GM19238 (cell line): ENCODE data around the gene ZNF687.
A peak's percentile ranks its signal among the peaks of the same experiment; 100 is the strongest.

Experiments used
- DNase-seq: peaks from one replicate; pipeline ENCODE4 v3.0.0; 2011; ENCODE audit warnings: low spot score; ENCODE audit not compliant: insufficient read length

Gene ZNF687

GRCh38 chr1:151312826-151313225 lies 30.7 kb downstream of the ZNF687 start:
- DNase-seq = no peak

- DNase-seq = no peak
Measured at GRCh38 chr1:151313501-151313900, 31.4 kb downstream of the ZNF687 start.

DNA sequence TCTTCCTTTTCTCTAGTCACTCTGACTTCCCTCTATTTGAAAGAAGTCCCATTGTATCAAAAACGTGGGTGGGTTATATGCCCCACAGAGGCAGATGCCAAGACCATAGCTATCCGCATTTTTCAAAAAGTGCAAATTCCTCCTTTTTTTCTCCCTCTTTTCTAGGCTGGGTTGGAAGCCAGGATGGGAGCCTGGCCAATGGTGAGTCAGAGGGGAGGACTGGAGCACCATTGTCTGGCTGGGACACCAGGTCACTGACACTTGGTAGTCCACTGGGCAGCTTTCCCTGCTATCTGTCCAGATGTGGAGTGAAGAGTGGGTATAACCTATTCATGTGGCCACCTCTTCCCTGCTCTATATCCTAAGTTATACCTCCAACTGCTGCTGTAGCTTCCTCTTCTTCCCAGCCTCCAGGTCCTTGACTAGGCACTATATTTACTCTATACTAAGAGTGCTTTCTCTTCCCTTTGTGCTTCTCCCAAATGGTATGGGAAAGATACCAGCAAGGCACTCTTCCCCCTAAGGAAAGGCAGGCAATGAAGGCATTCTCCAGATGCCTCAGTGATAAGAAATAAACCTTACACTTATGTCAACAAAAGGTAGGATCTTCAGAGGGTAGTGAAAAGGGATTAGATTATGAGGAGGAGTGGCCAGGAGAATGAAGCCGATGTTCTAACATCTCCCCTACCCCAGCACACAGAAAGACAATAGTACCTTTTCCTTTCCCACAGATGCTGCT lies 32.2 kb downstream of the ZNF687 start:
- DNase-seq = no peak

DNA sequence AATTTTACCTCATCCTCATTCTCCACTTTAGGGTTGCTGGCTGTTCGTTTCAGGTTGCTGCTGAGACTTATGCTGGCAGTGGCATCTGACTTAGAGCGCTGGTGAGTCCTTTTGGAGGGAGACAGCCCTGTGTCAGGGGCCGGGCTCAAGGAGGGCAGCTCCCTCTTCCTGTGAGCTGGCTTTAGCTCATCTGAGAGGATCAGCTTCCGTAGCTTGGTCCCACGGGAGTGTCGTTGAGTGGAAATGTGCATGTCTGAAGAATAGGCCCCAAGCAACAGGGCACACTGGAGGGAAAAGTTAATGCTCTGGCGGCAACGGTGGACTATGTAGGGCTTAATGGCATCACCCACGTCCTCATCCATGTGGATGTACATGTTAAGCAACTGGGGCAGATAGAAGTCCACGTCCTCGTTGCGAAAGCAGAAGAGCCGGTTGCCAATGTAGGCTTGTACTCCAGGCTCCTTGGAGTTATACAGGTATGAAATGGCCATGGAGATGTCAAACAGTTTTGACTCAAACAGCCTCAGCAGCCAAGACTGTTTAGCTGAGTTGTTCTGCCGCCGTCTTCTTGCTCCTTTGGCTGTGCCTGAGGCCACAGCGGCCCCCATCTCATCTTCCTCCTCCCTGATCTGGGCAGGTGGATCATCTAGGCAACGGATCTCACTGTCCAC lies 33.6 kb downstream of the ZNF687 start:
- no peak for DNase-seq

DNA sequence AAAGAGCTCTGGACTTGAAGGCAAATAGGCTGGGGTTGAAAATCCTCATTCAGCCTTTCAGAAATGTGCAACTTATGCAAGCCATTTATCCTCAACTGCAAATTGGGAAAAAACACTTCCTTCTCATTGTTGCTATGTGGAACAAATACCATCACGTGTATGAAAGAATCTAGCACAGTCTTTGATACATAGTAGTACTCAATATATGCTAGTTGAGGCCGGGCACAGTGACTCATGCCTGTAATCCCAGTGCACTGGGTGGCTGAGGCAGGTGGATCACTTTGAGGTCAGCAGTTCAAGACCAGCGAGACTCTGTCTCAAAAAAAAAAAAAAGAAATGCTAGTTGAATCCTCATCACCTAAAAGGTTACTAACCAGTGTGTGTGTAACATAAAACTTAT lies 36.9 kb downstream of the ZNF687 start:
- no peak for DNase-seq

- no peak for DNase-seq
Measured at GRCh38 chr1:151324390-151324930, 42.4 kb downstream of the ZNF687 start.

DNA sequence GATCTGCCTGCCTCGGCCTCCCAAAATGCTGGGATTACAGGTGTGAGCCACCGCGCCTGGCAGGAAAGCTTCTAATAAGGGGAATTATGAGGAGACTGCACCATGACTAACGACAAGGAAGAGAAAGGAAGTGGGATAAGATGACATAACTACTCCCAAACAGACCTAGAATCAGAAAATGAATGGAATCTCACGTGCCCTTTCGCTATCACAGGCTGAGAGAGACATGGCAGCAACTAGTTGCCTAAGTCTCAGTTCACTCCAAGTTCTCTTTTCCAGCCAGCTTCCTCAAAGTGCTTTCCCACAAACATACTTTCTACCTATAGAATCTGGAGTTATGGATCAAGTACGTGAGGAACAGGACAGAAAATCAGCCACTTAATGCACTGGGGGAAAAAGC lies 43.1 kb downstream of the ZNF687 start:
- DNase-seq = no peak

- no peak for DNase-seq
Measured at GRCh38 chr1:151325646-151326429, 43.7 kb downstream of the ZNF687 start.

DNA sequence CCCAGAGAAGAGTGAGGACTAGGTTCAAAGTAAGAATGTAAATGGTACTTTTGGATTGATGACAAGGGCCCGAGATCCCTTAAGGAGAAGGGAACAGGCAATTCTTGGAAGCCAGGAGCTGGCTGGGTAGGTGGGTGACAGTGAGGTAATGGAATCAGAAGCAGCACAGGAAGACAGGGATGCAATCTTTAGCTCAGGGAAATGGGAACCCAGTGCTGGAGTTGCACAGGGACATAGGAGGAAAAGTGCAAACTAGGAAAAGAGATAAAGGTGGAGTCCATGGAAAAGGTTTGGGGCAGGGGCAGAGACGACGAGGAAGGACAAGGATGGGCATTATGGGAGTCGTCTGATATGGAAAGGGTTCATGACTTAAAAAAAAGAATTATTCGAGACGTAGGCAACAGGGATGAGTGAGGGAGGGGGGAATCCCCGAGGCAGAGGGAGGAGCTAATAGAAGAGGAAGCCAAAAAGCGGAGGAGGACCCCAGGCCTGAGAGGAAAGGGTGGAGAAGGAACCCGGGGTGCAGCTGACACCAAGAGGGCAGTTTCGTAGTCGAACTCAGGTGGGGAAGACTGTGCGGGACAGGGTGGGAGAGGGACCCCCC lies 44.6 kb downstream of the ZNF687 start:
- DNase-seq = peak; percentile 78

GRCh38 chr1:151327223-151327902 lies 45.3 kb downstream of the ZNF687 start, which contains the start of gene PI4KB:
PI4KB (minus strand) TSS chr1:151327416; CDS start chr1:151316481, 10,935 bp downstream.
- DNase-seq = peak; percentile 93

DNA sequence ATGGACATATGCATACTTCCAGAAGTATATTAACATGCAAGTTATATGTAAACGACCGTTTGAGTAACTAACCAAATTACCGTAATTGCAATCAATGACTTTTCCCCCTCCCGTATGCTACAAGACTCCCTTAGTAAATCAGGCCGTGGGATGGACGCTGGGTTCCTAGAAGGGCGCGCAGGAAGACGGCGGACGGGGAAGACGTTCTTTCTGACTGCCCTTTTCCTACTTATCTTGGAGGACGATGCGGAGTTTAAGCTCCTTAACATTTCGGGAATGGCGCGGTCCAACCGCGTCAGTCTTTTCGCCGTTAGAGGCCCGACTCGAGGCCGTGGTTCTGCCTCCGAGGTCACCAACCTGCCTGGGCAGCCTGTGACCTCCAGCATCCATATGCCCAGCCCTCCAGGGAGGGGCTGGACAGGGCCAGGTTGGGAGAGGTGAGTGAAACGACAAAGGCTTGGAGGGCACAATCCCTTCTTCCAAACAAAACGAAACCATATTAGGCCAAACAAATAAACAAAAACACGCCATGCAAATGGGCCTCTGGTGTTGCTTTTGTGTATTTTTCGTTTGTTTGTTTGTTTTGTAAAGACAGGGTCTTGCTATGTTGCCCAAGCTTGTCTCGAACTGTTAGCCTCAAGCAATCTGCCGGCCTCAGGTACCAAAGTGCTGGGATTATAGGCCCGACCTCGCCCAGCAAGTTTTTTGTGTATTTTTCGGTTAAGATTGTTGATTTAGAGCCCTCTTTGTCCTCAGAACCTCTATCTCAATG lies 46.0 kb downstream of the ZNF687 start:
- no peak for DNase-seq

- DNase-seq = no peak
Measured at GRCh38 chr1:151334822-151335221, 52.7 kb downstream of the ZNF687 start.

- DNase-seq = no peak
Measured at GRCh38 chr1:151336556-151336955, 54.5 kb downstream of the ZNF687 start.

DNA sequence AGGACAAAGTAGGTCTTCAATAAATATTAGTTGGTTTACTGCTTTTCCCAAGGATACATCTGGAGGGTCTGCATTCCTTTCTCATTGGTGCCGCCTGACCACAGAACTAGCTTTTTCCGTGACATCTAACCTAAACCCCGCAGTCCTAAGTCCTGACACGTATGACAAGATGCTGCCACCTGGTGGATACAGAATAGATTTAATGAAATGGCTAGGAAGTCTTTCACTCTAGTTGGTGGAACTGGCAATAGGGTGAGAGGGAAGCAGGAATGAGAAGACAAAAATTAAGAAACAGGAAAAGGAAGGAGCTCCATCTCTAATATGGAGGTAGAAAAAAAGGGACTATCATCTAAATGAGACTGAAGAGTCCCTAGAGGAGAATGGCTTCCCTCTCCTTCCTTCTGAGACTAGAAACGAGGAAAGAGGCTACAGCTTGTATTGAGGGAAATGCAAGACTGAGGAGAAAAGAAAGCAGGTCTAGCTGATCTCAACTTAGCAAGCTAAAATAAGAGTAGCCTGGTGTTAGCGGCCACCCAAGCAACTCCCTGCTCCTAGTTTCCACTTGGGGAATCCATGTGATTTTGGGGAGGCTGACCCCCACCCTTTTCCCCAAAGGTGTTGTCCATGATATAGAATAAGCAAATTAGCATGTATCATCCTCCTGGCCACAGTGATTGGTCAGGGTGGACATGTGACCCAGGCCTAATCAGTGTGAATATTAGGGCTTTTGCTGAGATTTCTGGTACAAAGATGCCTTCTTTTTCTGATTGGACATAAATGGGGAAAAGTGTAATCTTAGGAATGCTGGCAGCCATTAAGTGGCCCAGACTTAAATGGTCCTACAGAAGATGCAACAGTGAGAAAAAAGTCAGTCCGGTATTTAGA lies 59.0 kb downstream of the ZNF687 start:
- DNase-seq = no peak
